ENCODE data around the gene TMEM203.
A peak's percentile ranks its signal among the peaks of the same experiment; 100 is the strongest.

The TMEM203 gene

GRCh38 chr9:137205126-137206069 is at the start of gene TMEM203, which contains the start of gene NDOR1:
Gene TMEM203 (minus strand): TSS chr9:137205648. CDS start chr9:137205414, 234 bp downstream.
Gene NDOR1 (plus strand): TSS chr9:137205700. CDS start chr9:137205778, 78 bp downstream.
- H3K9me3 Mint-ChIP-seq: no peaks in the 10 kb centered on the region
- peaks cover 22% of the 10 kb centered on the region for H3K36me3 Mint-ChIP-seq (ENCODE audit: insufficient read depth)
- peak within 1 kb of the TSS; percentile 90 for H3K4me3 Mint-ChIP-seq
- DNase-seq (ENCODE audit: low spot score in 2 of 2) (peak; percentile 87 to 88), ATAC-seq (replicated peaks; ENCODE audit: extremely low read depth, poor library complexity, severe bottlenecking) (peak; percentile 50)
- H3K4me1 Mint-ChIP-seq: peaks cover 48% of the 10 kb centered on the region
- peak within 1 kb of the TSS; percentile 94 for H3K27ac Mint-ChIP-seq (ENCODE audit: low read depth)
- no peaks in the 10 kb centered on the region for H3K27me3 Mint-ChIP-seq

- Mint-ChIP-seq H3K4me1 (peaks cover 15% of the 10 kb centered on the region), H3K36me3 (ENCODE audit: insufficient read depth) (peaks cover 27% of the 10 kb centered on the region), H3K4me3 (peak within 1 kb of the TSS; percentile 87), H3K27ac (ENCODE audit: low read depth) (peak within 1 kb of the TSS; percentile 59), H3K9me3 (no peaks in the 10 kb centered on the region), H3K27me3 (no peaks in the 10 kb centered on the region)
- DNase-seq (ENCODE audit: low spot score in 2 of 2): peak; percentile 90 to 96
- ATAC-seq (replicated peaks; ENCODE audit: extremely low read depth, poor library complexity, severe bottlenecking): peak; percentile 86
These were observed 49.4 kb upstream of the TMEM203 start, which contains the start of gene NELFB for GRCh38 chr9:137254624-137255447. Gene NELFB (plus strand): TSS chr9:137255327.

GRCh38 chr9:137253717-137254623 is 48.5 kb upstream of the TMEM203 start:
- ATAC-seq (replicated peaks; ENCODE audit: extremely low read depth, poor library complexity, severe bottlenecking) (no peak), DNase-seq (ENCODE audit: low spot score in 2 of 2) (no peak)
- peak overlapping the region; percentile 87 for H3K4me3 Mint-ChIP-seq
- peaks cover 15% of the 10 kb centered on the region for H3K4me1 Mint-ChIP-seq
- no peaks in the 10 kb centered on the region for H3K9me3 Mint-ChIP-seq
- no peak overlapping the region for H3K27ac Mint-ChIP-seq (ENCODE audit: low read depth)
- H3K36me3 Mint-ChIP-seq (ENCODE audit: insufficient read depth): peaks cover 23% of the 10 kb centered on the region
- H3K27me3 Mint-ChIP-seq: no peaks in the 10 kb centered on the region

- Mint-ChIP-seq H3K27ac (ENCODE audit: low read depth) (no peak overlapping the region), H3K4me1 (peaks cover 15% of the 10 kb centered on the region), H3K36me3 (ENCODE audit: insufficient read depth) (peaks cover 18% of the 10 kb centered on the region), H3K9me3 (no peaks in the 10 kb centered on the region), H3K27me3 (no peaks in the 10 kb centered on the region), H3K4me3 (no peak overlapping the region)
- ATAC-seq (replicated peaks; ENCODE audit: extremely low read depth, poor library complexity, severe bottlenecking): no peak
- no peak for DNase-seq (ENCODE audit: low spot score in 2 of 2)
These were observed 47.4 kb upstream of the TMEM203 start for GRCh38 chr9:137252555-137253506.

GRCh38 chr9:137251490-137252268 is 46.2 kb upstream of the TMEM203 start:
- ATAC-seq (replicated peaks; ENCODE audit: extremely low read depth, poor library complexity, severe bottlenecking): no peak
- Mint-ChIP-seq H3K4me1 (peaks cover 15% of the 10 kb centered on the region), H3K27ac (ENCODE audit: low read depth) (no peak overlapping the region), H3K4me3 (no peak overlapping the region), H3K36me3 (ENCODE audit: insufficient read depth) (peaks cover 14% of the 10 kb centered on the region), H3K27me3 (no peaks in the 10 kb centered on the region), H3K9me3 (no peaks in the 10 kb centered on the region)
- no peak for DNase-seq (ENCODE audit: low spot score in 2 of 2)

- peaks cover 12% of the 10 kb centered on the region for H3K36me3 Mint-ChIP-seq (ENCODE audit: insufficient read depth)
- no peak within 1 kb of the TSS for H3K27ac Mint-ChIP-seq (ENCODE audit: low read depth)
These were observed 45.7 kb upstream of the TMEM203 start, which contains the start of gene STPG3 for GRCh38 chr9:137251194-137251461. Gene STPG3 (plus strand): TSS chr9:137251286. CDS start chr9:137251287, 1 bp downstream.

GRCh38 chr9:137250329-137251193 is 45.1 kb upstream of the TMEM203 start:
- H3K9me3 Mint-ChIP-seq: no peaks in the 10 kb centered on the region
- no peaks in the 10 kb centered on the region for H3K27me3 Mint-ChIP-seq
- H3K36me3 Mint-ChIP-seq (ENCODE audit: insufficient read depth): peaks cover 6% of the 10 kb centered on the region
- no peak overlapping the region for H3K27ac Mint-ChIP-seq (ENCODE audit: low read depth)
- ATAC-seq (replicated peaks; ENCODE audit: extremely low read depth, poor library complexity, severe bottlenecking) (no peak), DNase-seq (ENCODE audit: low spot score in 2 of 2) (no peak)
- no peak overlapping the region for H3K4me3 Mint-ChIP-seq
- H3K4me1 Mint-ChIP-seq: peaks cover 5% of the 10 kb centered on the region

More at GRCh38 chr9:137251194-137251461, 45.7 kb upstream of the TMEM203 start, which contains the start of gene STPG3:
- Mint-ChIP-seq H3K4me1 (peaks cover 10% of the 10 kb centered on the region), H3K9me3 (no peaks in the 10 kb centered on the region), H3K4me3 (no peak within 1 kb of the TSS), H3K27me3 (no peaks in the 10 kb centered on the region)
- no peak for DNase-seq (ENCODE audit: low spot score in 2 of 2)
- no peak for ATAC-seq (replicated peaks; ENCODE audit: extremely low read depth, poor library complexity, severe bottlenecking)

GRCh38 chr9:137247916-137248175 is 42.4 kb upstream of the TMEM203 start:
- no peak for ATAC-seq (replicated peaks; ENCODE audit: extremely low read depth, poor library complexity, severe bottlenecking)
- no peaks in the 10 kb centered on the region for H3K9me3 Mint-ChIP-seq
- peaks cover 10% of the 10 kb centered on the region for H3K4me1 Mint-ChIP-seq

GRCh38 chr9:137247135-137247915 is 41.9 kb upstream of the TMEM203 start:
- Mint-ChIP-seq H3K9me3 (no peaks in the 10 kb centered on the region), H3K36me3 (ENCODE audit: insufficient read depth) (peaks cover 12% of the 10 kb centered on the region), H3K4me3 (no peak overlapping the region), H3K27me3 (no peaks in the 10 kb centered on the region), H3K4me1 (peaks cover 15% of the 10 kb centered on the region), H3K27ac (ENCODE audit: low read depth) (no peak overlapping the region)
- ATAC-seq (replicated peaks; ENCODE audit: extremely low read depth, poor library complexity, severe bottlenecking) (no peak), DNase-seq (ENCODE audit: low spot score in 2 of 2) (no peak)

More at GRCh38 chr9:137247916-137248175, 42.4 kb upstream of the TMEM203 start:
- DNase-seq (ENCODE audit: low spot score in 2 of 2): no peak
- Mint-ChIP-seq H3K27me3 (no peaks in the 10 kb centered on the region), H3K27ac (ENCODE audit: low read depth) (no peak overlapping the region), H3K36me3 (ENCODE audit: insufficient read depth) (peaks cover 7% of the 10 kb centered on the region), H3K4me3 (no peak overlapping the region)

All from central memory CD8-positive, alpha-beta T cell (primary cell).